K562 (cell line): ENCODE results near the gene WDR54. TPM values are rescaled to one million over a fixed set of nuclear protein-coding genes. Genes with fewer than 3 reads are reported as not detected.

Experiments used
- CXXC5 ChIP-seq: fragments of 250-450 bp; sonication (Bioruptor Pico); IDR thresholded peaks from 2 replicates; pipeline ENCODE4 v1.8.0; 2022; ENCODE audit warnings: inconsistent platforms, mild to moderate bottlenecking, moderate library complexity
- ERF ChIP-seq: fragments of 450-650 bp; formaldehyde crosslinking; IDR thresholded peaks from 2 replicates; pipeline ENCODE4 v1.4.0; 2020; ENCODE audit warnings: mild to moderate bottlenecking, mixed read lengths
- HMG20B ChIP-seq: fragments of 250-450 bp; sonication (Bioruptor Pico); IDR thresholded peaks from 2 replicates; pipeline ENCODE4 v1.5.0; 2021; ENCODE audit warnings: mild to moderate bottlenecking
- NFRKB ChIP-seq: fragments of 450-650 bp; IDR thresholded peaks from 2 replicates; pipeline ENCODE4 v1.6.1; 2016; ENCODE audit warnings: low read depth
- NRF1 ChIP-seq, 2 experiments: fragments of 450-650 bp; IDR thresholded peaks in 1 of 2; conservative IDR thresholded peaks in 1 of 2; 2 replicates each; pipeline ENCODE4 v1.6.1; 2014; ENCODE audit warnings: mild to moderate bottlenecking in 2 of 2
- POLR2A ChIP-seq: fragments of 450-650 bp; conservative IDR thresholded peaks from 2 replicates; pipeline ENCODE4 v1.6.1; 2016
- RBFOX2 ChIP-seq: fragments of 200-400 bp; formaldehyde crosslinking; IDR thresholded peaks from 2 replicates; pipeline ENCODE4 v1.6.1; 2017; ENCODE audit warnings: low read depth, mild to moderate bottlenecking, low read length, moderate library complexity
- RHOXF2B ChIP-seq: fragments of 250-450 bp; sonication (Bioruptor Pico); conservative IDR thresholded peaks from 2 replicates; pipeline ENCODE4 v1.5.1; 2021
- SREBF2 ChIP-seq: sonication (generic); formaldehyde crosslinking; IDR thresholded peaks from 2 replicates; pipeline ENCODE4 v1.4.0; 2020; ENCODE audit warnings: mild to moderate bottlenecking, missing genetic modification reagents
- SUPT5H ChIP-seq: fragments of 450-650 bp; IDR thresholded peaks from 2 replicates; pipeline ENCODE4 v1.6.1; 2016
- TGIF2 ChIP-seq: sonication (generic); formaldehyde crosslinking; IDR thresholded peaks from 2 replicates; pipeline ENCODE4 v1.8.1; 2022; ENCODE audit warnings: mild to moderate bottlenecking, missing genetic modification reagents, moderate library complexity
- ZBTB17 ChIP-seq: fragments of 450-650 bp; formaldehyde crosslinking; IDR thresholded peaks from 2 replicates; pipeline ENCODE4 v1.4.0; 2020; ENCODE audit warnings: mild to moderate bottlenecking
- ZBTB8A ChIP-seq: fragments of 450-650 bp; IDR thresholded peaks from 2 replicates; pipeline ENCODE4 v1.6.1; 2018; ENCODE audit warnings: mild to moderate bottlenecking, moderate library complexity; ENCODE audit not compliant: partially characterized antibody
- ZFX ChIP-seq: sonication (generic); formaldehyde crosslinking; IDR thresholded peaks from 2 replicates; pipeline ENCODE4 v1.8.0; 2022; ENCODE audit warnings: mild to moderate bottlenecking, missing genetic modification reagents, moderate library complexity
- ZNF217 ChIP-seq: sonication (generic); formaldehyde crosslinking; IDR thresholded peaks from 2 replicates; pipeline ENCODE4 v1.8.0; 2022; ENCODE audit warnings: mild to moderate bottlenecking, missing genetic modification reagents
- ZNF717 ChIP-seq: fragments of 250-450 bp; sonication (Bioruptor Pico); IDR thresholded peaks from 2 replicates; pipeline ENCODE4 v1.5.0; 2021
- ZNF778 ChIP-seq: fragments of 450-650 bp; formaldehyde crosslinking; IDR thresholded peaks from 2 replicates; pipeline ENCODE4 v1.4.0; 2020; ENCODE audit warnings: mild to moderate bottlenecking, moderate library complexity
- polyA plus RNA-seq, 8 experiments: library from polyadenylated mRNA; depleted of rRNA in 4 of 8; stranded (reverse) in 5 of 8; unstranded in 3 of 8; fragments of >200 nt; fragmentation: Nextera tagmentation in 2 of 8; fragmentation: Illumina TruSeq in 1 of 8; extraction: Ambion mirVana in 2 of 8; extraction: Trizol in 1 of 8; gene quantifications; 2 replicates each; pipeline versions ENCODE4 v1.2.1 to v1.2.3, GENCODE V29; 2011 to 2014; ENCODE audit warnings: inconsistent platforms in 1 of 8, missing spikeins in 1 of 8
- total RNA-seq, 7 experiments: library from RNA; depleted of rRNA in 6 of 7; stranded (reverse); fragments of >200 nt in 6 of 7; fragmentation: Illumina TruSeq in 2 of 7; extraction: Trizol in 2 of 7; gene quantifications; 2 replicates each; pipeline versions ENCODE4 v1.2.1 to v1.2.3, GENCODE V29; 2011 to 2021; ENCODE audit warnings: low replicate concordance in 1 of 7
- TF ChIP-seq, protein P1 (sequence below): IDR thresholded peaks from 2 replicates; pipeline ENCODE4 v1.6.1; 2011; ENCODE audit warnings: borderline replicate concordance, low read depth, mild to moderate bottlenecking, moderate library complexity, low read length; ENCODE audit not compliant: insufficient read depth, poor library complexity, severe bottlenecking
- TF ChIP-seq, protein P2 (sequence below): fragments of 250-450 bp; sonication (Bioruptor Pico); IDR thresholded peaks from 2 replicates; pipeline ENCODE4 v1.9.0; 2021; ENCODE audit warnings: mild to moderate bottlenecking, inconsistent platforms
- TF ChIP-seq, protein P3 (sequence below): fragments of 450-650 bp; formaldehyde crosslinking; IDR thresholded peaks from 2 replicates; pipeline ENCODE4 v1.4.0; 2020; ENCODE audit warnings: mild to moderate bottlenecking, moderate library complexity
- TF ChIP-seq, protein P4 (sequence below): fragments of 450-650 bp; conservative IDR thresholded peaks from 2 replicates; pipeline ENCODE4 v1.6.1; 2016; ENCODE audit warnings: missing genetic modification characterization, low read depth, mild to moderate bottlenecking, control low read depth, missing compliant biosample characterization
- TF ChIP-seq, protein P5 (sequence below): IDR thresholded peaks from 2 replicates; pipeline ENCODE4 v1.6.1; 2011; ENCODE audit not compliant: insufficient read length; ENCODE audit errors: extremely low read depth

Gene WDR54
- total and polyA plus RNA-seq, 9 of the 15 experiments (the other 6 are each of a cell fraction or from before 2014, with no cell fraction given): 5.2 to 15.2 (median 7.4) TPM

DNA sequence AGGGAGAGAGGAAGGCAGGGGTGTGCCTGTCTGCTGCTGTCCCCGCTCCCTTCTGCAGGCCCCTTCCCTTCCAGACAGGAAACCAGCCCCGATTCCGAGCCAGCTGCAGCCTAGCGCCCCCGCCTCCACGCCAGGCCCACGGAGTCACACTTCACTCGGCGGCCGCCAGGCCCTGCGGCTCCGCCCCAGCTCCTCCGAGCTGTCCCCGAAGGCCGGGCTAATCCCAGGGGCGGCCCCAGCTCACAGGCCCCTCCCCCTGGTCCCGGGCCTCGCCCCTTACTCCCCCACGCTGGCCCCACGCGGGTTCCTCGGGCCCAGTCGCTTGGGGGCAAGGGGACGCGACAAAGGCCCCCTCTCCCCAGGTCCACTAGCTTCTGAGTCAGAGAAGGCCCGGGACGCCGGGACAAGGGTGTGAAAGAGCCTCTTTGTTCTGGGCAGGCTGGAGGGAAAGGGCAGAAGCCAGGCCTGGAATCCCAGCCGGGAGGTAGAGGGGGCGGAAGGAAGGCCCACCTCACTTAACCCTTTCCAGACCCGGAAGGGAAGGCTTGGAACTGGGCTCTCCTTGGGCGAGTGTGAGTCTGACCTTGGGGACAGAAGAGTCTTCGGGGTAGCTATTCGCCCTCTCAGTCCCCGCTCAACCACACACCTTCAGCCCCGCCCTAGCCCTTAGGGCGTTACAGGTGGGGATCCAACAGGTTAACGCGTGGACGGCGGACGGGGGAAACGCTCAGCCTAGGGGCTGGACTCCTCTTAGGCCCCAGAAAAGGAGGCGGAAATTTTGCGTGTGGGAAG is 19.0 kb downstream of the WDR54 start (continued):
- TF ChIP-seq, protein P1, sequence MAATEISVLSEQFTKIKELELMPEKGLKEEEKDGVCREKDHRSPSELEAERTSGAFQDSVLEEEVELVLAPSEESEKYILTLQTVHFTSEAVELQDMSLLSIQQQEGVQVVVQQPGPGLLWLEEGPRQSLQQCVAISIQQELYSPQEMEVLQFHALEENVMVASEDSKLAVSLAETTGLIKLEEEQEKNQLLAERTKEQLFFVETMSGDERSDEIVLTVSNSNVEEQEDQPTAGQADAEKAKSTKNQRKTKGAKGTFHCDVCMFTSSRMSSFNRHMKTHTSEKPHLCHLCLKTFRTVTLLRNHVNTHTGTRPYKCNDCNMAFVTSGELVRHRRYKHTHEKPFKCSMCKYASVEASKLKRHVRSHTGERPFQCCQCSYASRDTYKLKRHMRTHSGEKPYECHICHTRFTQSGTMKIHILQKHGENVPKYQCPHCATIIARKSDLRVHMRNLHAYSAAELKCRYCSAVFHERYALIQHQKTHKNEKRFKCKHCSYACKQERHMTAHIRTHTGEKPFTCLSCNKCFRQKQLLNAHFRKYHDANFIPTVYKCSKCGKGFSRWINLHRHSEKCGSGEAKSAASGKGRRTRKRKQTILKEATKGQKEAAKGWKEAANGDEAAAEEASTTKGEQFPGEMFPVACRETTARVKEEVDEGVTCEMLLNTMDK: peak; percentile 67
- TF ChIP-seq POLR2A: peak; percentile 78
- TF ChIP-seq ERF: no peak
- TF ChIP-seq, protein P2, sequence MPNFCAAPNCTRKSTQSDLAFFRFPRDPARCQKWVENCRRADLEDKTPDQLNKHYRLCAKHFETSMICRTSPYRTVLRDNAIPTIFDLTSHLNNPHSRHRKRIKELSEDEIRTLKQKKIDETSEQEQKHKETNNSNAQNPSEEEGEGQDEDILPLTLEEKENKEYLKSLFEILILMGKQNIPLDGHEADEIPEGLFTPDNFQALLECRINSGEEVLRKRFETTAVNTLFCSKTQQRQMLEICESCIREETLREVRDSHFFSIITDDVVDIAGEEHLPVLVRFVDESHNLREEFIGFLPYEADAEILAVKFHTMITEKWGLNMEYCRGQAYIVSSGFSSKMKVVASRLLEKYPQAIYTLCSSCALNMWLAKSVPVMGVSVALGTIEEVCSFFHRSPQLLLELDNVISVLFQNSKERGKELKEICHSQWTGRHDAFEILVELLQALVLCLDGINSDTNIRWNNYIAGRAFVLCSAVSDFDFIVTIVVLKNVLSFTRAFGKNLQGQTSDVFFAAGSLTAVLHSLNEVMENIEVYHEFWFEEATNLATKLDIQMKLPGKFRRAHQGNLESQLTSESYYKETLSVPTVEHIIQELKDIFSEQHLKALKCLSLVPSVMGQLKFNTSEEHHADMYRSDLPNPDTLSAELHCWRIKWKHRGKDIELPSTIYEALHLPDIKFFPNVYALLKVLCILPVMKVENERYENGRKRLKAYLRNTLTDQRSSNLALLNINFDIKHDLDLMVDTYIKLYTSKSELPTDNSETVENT: peak; percentile 48; the same call in 1 of the 2 replicates
- TF ChIP-seq ZNF778 (CRISPR knock-in tag): no peak
- peak; percentile 71 for TF ChIP-seq SUPT5H
- TF ChIP-seq CXXC5 (CRISPR knock-in tag): peak; percentile 62
- no peak for TF ChIP-seq ZBTB8A
- peak; percentile 93 for TF ChIP-seq ZFX (CRISPR knock-in tag)
- TF ChIP-seq HMG20B (CRISPR knock-in tag): no peak
- TF ChIP-seq TGIF2: no peak
- no peak for TF ChIP-seq ZNF717 (CRISPR knock-in tag)
- no peak for TF ChIP-seq ZNF217 (CRISPR knock-in tag)
- peak; percentile 42 to 61; a peak in 3 of 4 replicates for TF ChIP-seq NRF1 (conservative IDR thresholded peaks at IDR 0.05 in 1 of 2, IDR thresholded peaks at IDR 0.05 in 1 of 2)
- TF ChIP-seq ZBTB17 (CRISPR knock-in tag): no peak
- TF ChIP-seq, protein P3, sequence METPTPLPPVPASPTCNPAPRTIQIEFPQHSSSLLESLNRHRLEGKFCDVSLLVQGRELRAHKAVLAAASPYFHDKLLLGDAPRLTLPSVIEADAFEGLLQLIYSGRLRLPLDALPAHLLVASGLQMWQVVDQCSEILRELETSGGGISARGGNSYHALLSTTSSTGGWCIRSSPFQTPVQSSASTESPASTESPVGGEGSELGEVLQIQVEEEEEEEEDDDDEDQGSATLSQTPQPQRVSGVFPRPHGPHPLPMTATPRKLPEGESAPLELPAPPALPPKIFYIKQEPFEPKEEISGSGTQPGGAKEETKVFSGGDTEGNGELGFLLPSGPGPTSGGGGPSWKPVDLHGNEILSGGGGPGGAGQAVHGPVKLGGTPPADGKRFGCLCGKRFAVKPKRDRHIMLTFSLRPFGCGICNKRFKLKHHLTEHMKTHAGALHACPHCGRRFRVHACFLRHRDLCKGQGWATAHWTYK (CRISPR knock-in tag): no peak
- no peak for TF ChIP-seq NFRKB
- no peak for TF ChIP-seq RHOXF2B
- TF ChIP-seq, protein P4, sequence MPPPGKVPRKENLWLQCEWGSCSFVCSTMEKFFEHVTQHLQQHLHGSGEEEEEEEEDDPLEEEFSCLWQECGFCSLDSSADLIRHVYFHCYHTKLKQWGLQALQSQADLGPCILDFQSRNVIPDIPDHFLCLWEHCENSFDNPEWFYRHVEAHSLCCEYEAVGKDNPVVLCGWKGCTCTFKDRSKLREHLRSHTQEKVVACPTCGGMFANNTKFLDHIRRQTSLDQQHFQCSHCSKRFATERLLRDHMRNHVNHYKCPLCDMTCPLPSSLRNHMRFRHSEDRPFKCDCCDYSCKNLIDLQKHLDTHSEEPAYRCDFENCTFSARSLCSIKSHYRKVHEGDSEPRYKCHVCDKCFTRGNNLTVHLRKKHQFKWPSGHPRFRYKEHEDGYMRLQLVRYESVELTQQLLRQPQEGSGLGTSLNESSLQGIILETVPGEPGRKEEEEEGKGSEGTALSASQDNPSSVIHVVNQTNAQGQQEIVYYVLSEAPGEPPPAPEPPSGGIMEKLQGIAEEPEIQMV (tag): no peak
- TF ChIP-seq SREBF2 (CRISPR knock-in tag): no peak
- TF ChIP-seq, protein P5, sequence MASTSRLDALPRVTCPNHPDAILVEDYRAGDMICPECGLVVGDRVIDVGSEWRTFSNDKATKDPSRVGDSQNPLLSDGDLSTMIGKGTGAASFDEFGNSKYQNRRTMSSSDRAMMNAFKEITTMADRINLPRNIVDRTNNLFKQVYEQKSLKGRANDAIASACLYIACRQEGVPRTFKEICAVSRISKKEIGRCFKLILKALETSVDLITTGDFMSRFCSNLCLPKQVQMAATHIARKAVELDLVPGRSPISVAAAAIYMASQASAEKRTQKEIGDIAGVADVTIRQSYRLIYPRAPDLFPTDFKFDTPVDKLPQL: no peak
- TF ChIP-seq RBFOX2: peak; percentile 83
